Trophoblast cell (in vitro differentiated cells and primary cell): Measurements from ENCODE around the gene COL23A1.

Experiments used
- DNase-seq, 2 donors: peaks; one replicate each; pipeline ENCODE4 v3.0.0-alpha.2; 2016
- H2AFZ ChIP-seq: 2 replicates; pipeline ENCODE4 v1.6.1; 2013; ENCODE audit warnings: low read length, moderate library complexity, mild to moderate bottlenecking; ENCODE audit not compliant: insufficient read depth, poor library complexity
- H2AK5ac ChIP-seq: 2 replicates; pipeline ENCODE4 v1.6.1; 2013; ENCODE audit warnings: mild to moderate bottlenecking, low read length
- H2BK120ac ChIP-seq: 2 replicates; pipeline ENCODE4 v1.6.1; 2013; ENCODE audit warnings: low read length, mild to moderate bottlenecking, moderate library complexity; ENCODE audit not compliant: insufficient read depth, poor library complexity
- H2BK12ac ChIP-seq: 2 replicates; pipeline ENCODE4 v1.6.1; 2013; ENCODE audit warnings: mild to moderate bottlenecking, low read length, moderate library complexity
- H2BK5ac ChIP-seq: 2 replicates; pipeline ENCODE4 v1.6.1; 2013; ENCODE audit warnings: low read length, low read depth, moderate library complexity, mild to moderate bottlenecking; ENCODE audit not compliant: poor library complexity
- H3K14ac ChIP-seq: 2 replicates; pipeline ENCODE4 v1.6.1; 2013; ENCODE audit warnings: mild to moderate bottlenecking, low read length
- H3K18ac ChIP-seq: 2 replicates; pipeline ENCODE4 v1.6.1; 2013; ENCODE audit warnings: mild to moderate bottlenecking, low read length
- H3K23ac ChIP-seq: 2 replicates; pipeline ENCODE4 v1.6.1; 2013; ENCODE audit warnings: low read length
- H3K27ac ChIP-seq: 2 replicates; pipeline ENCODE4 v1.5.1; 2013; ENCODE audit warnings: low read depth, mild to moderate bottlenecking, inconsistent platforms, low read length, moderate library complexity
- H3K27me3 ChIP-seq: 2 replicates; pipeline ENCODE4 v1.6.1; 2013; ENCODE audit warnings: inconsistent platforms, mild to moderate bottlenecking, low read length, moderate library complexity; ENCODE audit not compliant: insufficient read depth
- H3K36me3 ChIP-seq, 2 experiments: 1 replicate in 1 of 2; 2 replicates in 1 of 2; pipeline ENCODE4 v1.6.1; 2013; ENCODE audit warnings: low read length in 2 of 2, mild to moderate bottlenecking in 2 of 2, moderate library complexity in 1 of 2; ENCODE audit not compliant: insufficient read depth in 2 of 2, control insufficient read depth in 1 of 2
- H3K4ac ChIP-seq: 2 replicates; pipeline ENCODE4 v1.6.1; 2013; ENCODE audit warnings: low read depth, mild to moderate bottlenecking, low read length, moderate library complexity
- H3K4me1 ChIP-seq, 2 experiments: 1 replicate in 1 of 2; 2 replicates in 1 of 2; pipeline ENCODE4 v1.6.1; 2013; ENCODE audit warnings: low read length in 2 of 2, mild to moderate bottlenecking in 2 of 2, moderate library complexity in 1 of 2; ENCODE audit not compliant: insufficient read depth in 2 of 2, control insufficient read depth in 1 of 2
- H3K4me2 ChIP-seq: 2 replicates; pipeline ENCODE4 v1.6.1; 2013; ENCODE audit warnings: inconsistent platforms, mild to moderate bottlenecking, low read length, moderate library complexity
- H3K4me3 ChIP-seq: 2 replicates; pipeline ENCODE4 v1.5.1; 2013; ENCODE audit warnings: mild to moderate bottlenecking, low read depth, low read length, inconsistent platforms
- H3K79me1 ChIP-seq: one replicate; pipeline ENCODE4 v1.6.1; 2013; ENCODE audit warnings: low read length
- H3K79me2 ChIP-seq: 2 replicates; pipeline ENCODE4 v1.6.1; 2013; ENCODE audit warnings: low read length, mild to moderate bottlenecking; ENCODE audit not compliant: control insufficient read depth, insufficient read depth, poor library complexity
- H3K9ac ChIP-seq: 2 replicates; pipeline ENCODE4 v1.6.1; 2013; ENCODE audit warnings: mild to moderate bottlenecking, low read length
- H3K9me3 ChIP-seq: 2 replicates; pipeline ENCODE4 v1.6.1; 2013; ENCODE audit warnings: low read depth, mild to moderate bottlenecking, control low read depth, inconsistent platforms, low read length; ENCODE audit not compliant: insufficient read depth
- H4K12ac ChIP-seq: 2 replicates; pipeline ENCODE4 v1.6.1; 2013; ENCODE audit warnings: low read depth, mild to moderate bottlenecking, low read length, moderate library complexity
- H4K8ac ChIP-seq: 2 replicates; pipeline ENCODE4 v1.6.1; 2013; ENCODE audit warnings: low read depth, mild to moderate bottlenecking, low read length, moderate library complexity
- H4K91ac ChIP-seq: one replicate; pipeline ENCODE4 v1.6.1; 2013; ENCODE audit warnings: low read depth, mild to moderate bottlenecking, low read length, moderate library complexity
- WGBS: extraction: QIAGEN DNeasy Blood & Tissue Kit; methylation state at CpG from one replicate; pipeline ENCODE4 v1.1.7; 2013; ENCODE audit warnings: missing lambda C conversion rate; ENCODE audit not compliant: insufficient read length, insufficient coverage; ENCODE audit errors: extremely low coverage; 5-methylcytosine and 5-hydroxymethylcytosine counted together

Gene COL23A1

DNA sequence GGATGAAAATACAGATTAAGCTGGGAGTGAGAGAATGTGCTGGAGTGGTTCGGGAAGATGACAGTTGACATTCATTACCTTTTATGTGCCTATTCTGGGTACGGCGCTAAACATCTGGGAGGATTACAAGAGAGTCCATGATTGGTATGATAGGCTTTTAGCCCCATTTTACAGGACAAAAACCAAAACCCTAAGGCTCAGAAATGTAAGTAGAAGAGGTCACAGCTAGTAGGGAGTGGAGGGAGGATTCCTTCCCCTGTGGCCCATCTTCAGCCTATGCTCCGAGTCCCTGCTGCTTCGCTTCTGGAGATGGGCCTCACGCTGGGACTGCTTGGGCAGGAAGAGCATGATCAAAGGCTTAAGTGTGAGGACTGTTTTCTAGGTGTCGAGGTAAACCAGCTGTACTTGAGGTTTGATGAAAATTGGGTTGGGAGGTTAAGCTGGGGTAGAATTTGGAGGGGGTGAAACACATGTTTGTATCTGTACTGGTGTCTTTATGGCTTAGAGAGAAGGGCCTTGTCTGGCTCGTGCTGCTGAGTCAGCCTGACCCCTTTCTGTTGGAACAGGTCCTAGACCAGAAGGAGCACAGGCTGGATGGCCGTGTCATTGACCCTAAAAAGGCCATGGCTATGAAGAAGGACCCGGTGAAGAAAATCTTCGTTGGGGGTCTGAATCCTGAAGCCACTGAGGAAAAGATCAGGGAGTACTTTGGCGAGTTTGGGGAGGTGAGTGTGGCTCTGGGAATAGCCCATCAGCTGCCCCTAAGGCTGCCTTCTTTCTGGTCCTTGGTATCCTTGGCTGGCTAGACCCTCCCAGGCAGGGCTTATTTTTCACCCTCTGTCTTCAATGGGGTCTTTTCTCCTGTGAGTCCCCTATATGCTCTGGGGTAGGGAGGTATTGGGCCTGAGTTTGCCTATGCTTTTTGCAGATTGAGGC, 383.8 kb downstream of the COL23A1 start:
- Histone ChIP-seq H3K9me3 (no peaks in the 10 kb centered on the region), H4K8ac (no peak overlapping the region), H4K91ac (no peak overlapping the region), H2BK120ac (no peak overlapping the region), H3K27me3 (peaks cover 3% of the 10 kb centered on the region), H2BK5ac (no peak overlapping the region), H2AFZ (no peak overlapping the region), H3K4me3 (peak overlapping the region; percentile 100), H3K18ac (no peak overlapping the region), H3K14ac (no peak overlapping the region), H3K27ac (no peak overlapping the region), H2AK5ac (no peak overlapping the region), H3K4me2 (peak overlapping the region; percentile 51), H3K79me1 (peaks cover 11% of the 10 kb centered on the region), H4K12ac (no peak overlapping the region), H3K23ac (no peak overlapping the region), H3K4ac (peak overlapping the region; percentile 90), H3K9ac (peak overlapping the region; percentile 18), H3K79me2 (peaks cover 26% of the 10 kb centered on the region), H3K4me1 (peaks cover 0 to 13% of the 10 kb centered on the region in 2 experiments), H3K36me3 (peaks cover 45 to 52% of the 10 kb centered on the region in 2 experiments), H2BK12ac (no peak overlapping the region)
- DNase-seq = no peak
- no CpG with 5 or more reads among the region's 12 CpGs for WGBS

DNA sequence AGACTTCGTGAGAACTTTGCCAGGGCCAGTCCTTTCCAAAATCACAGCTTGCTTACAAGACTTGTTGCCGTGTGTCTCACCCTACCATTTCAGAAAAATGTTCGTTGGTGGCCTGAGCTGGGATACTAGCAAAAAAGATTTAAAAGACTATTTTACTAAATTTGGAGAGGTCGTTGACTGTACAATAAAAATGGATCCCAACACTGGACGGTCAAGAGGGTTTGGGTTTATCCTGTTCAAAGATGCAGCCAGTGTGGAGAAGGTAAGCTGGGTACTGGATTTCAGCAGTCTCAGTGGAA, 384.5 kb downstream of the COL23A1 start:
- no peak overlapping the region for H2AFZ ChIP-seq
- H4K8ac ChIP-seq = no peak overlapping the region
- peaks cover 3% of the 10 kb centered on the region for H3K27me3 ChIP-seq
- no CpG with 5 or more reads among the region's 5 CpGs for whole genome bisulfite sequencing
- peaks cover 11% of the 10 kb centered on the region for H3K79me1 ChIP-seq
- no peak overlapping the region for H4K91ac ChIP-seq
- H3K36me3 ChIP-seq = peaks cover 39 to 47% of the 10 kb centered on the region in 2 experiments
- no peaks in the 10 kb centered on the region for H3K9me3 ChIP-seq
- H3K9ac ChIP-seq = peak overlapping the region; percentile 18
- no peak overlapping the region for H4K12ac ChIP-seq
- no peak for DNase-seq
- peak overlapping the region; percentile 51 for H3K4me2 ChIP-seq
- H3K27ac ChIP-seq = no peak overlapping the region
- H3K4me1 ChIP-seq = peaks cover 0 to 13% of the 10 kb centered on the region in 2 experiments
- peaks cover 26% of the 10 kb centered on the region for H3K79me2 ChIP-seq
- H2BK120ac ChIP-seq = no peak overlapping the region
- H3K4me3 ChIP-seq = peak overlapping the region; percentile 100
- no peak overlapping the region for H2BK12ac ChIP-seq
- H2BK5ac ChIP-seq = no peak overlapping the region
- H3K4ac ChIP-seq = peak overlapping the region; percentile 90
- H3K23ac ChIP-seq = no peak overlapping the region
- no peak overlapping the region for H2AK5ac ChIP-seq
- no peak overlapping the region for H3K14ac ChIP-seq
- no peak overlapping the region for H3K18ac ChIP-seq

DNA sequence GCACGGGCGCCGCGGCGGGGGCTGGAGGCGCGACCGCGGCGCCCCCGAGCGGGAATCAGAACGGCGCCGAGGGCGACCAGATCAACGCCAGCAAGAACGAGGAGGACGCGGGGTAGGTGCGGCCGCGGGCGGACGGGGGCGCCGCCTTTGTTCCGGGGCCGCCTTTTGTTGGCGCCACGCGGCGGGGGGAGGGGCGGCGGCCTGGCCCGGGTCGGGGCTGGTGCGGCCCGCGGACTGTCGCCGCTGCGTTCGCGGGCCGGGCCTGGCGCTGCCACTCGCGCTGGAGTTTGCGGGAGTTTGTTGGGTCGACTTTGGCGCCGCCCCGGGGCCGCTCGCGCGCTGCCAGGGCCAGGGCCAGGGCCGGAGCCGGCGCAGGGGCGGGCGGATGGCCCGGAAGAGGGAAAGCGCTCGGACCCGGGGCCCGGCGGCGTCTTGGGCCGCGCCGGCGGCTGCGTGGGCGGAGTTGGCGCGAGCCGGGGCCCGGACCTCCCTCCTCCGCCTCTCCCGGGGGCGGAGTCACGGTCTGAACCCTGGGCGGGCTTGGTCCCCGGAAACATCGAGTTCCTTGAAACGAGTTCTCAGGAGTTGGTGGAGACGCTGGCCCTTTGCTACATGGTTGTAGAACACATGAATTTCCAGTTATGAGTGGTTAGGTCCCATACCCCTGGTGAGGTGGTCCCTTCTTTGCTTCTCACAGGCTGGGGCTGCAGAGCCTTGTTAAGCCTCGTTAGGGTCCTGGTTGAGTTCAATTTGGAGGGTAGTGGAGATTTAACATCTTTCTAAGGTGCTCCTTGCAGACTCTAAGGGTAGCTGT, 385.1 kb downstream of the COL23A1 start:
- Histone ChIP-seq H3K4me3 (peak overlapping the region; percentile 100), H3K23ac (no peak overlapping the region), H3K9ac (peak overlapping the region; percentile 100), H3K18ac (peak overlapping the region; percentile 80), H4K12ac (peak overlapping the region; percentile 92), H2AFZ (peak overlapping the region; percentile 74), H2BK5ac (peak overlapping the region; percentile 89), H3K4ac (peak overlapping the region; percentile 94), H3K9me3 (no peaks in the 10 kb centered on the region), H3K4me2 (peak overlapping the region; percentile 55), H4K8ac (peak overlapping the region; percentile 93), H4K91ac (peak overlapping the region; percentile 88), H3K79me1 (peaks cover 11% of the 10 kb centered on the region), H2BK120ac (peak overlapping the region; percentile 72), H3K36me3 (peaks cover 34 to 41% of the 10 kb centered on the region in 2 experiments), H2BK12ac (no peak overlapping the region), H2AK5ac (peak overlapping the region; percentile 95), H3K4me1 (peaks cover 0 to 13% of the 10 kb centered on the region in 2 experiments), H3K27ac (peak overlapping the region; percentile 78), H3K27me3 (peaks cover 3% of the 10 kb centered on the region), H3K79me2 (peaks cover 26% of the 10 kb centered on the region), H3K14ac (peak overlapping the region; percentile 97)
- peak in 1 of 2 donors; percentile 70 for DNase-seq
- no CpG with 5 or more reads among the region's 90 CpGs for WGBS

DNA sequence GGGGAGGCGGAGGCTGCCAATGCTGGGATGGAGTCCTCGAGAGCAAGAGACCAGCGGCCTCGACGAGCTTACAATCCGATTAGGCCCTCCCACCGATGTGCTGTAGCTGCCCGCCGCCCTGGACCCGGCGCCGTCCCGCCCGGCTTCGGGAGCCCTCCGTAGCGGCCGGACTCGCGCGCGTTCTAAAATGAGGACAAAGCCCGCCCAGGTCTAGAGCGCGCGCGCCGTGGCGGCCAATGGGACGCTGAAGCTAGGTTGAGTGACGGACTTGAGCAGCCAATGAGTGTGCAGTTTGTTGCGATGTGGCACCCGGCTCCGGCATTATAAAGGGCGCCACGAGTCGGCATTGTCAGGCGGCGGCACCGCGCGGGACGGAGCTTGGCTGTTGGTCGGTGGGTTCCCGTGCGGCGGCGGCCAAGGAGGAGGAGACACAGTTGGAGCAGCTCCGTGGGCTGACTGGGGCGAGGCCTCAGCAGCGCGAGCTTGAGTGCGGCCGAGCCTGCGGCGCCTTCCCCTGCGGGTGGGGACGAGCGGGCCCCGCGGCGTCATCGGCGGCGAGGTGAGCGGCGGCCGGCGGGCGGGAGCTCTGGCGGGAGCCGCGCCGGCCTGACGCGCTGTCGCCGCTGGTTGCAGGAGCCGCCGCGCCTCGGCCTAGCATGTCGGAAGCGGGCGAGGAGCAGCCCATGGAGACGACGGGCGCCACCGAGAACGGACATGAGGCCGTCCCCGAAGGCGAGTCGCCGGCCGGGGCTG, 385.8 kb downstream of the COL23A1 start, which contains the start of gene HNRNPAB:
HNRNPAB (plus strand) TSS at position 352 of the 753 bp plus-strand sequence; CDS start at position 657, 305 bp downstream.
- Histone ChIP-seq H2AK5ac (peak within 1 kb of the TSS; percentile 95), H4K8ac (peak within 1 kb of the TSS; percentile 93), H3K9ac (peak within 1 kb of the TSS; percentile 100), H2BK120ac (peak within 1 kb of the TSS; percentile 72), H2BK12ac (no peak within 1 kb of the TSS), H4K91ac (peak within 1 kb of the TSS; percentile 88), H3K79me1 (peaks cover 11% of the 10 kb centered on the region), H3K27ac (peak within 1 kb of the TSS; percentile 78), H3K4ac (peak within 1 kb of the TSS; percentile 94), H2AFZ (peak within 1 kb of the TSS; percentile 92), H3K4me1 (peaks cover 0 to 13% of the 10 kb centered on the region in 2 experiments), H3K23ac (no peak within 1 kb of the TSS), H3K79me2 (peaks cover 26% of the 10 kb centered on the region), H3K4me2 (peak within 1 kb of the TSS; percentile 96), H3K27me3 (peaks cover 3% of the 10 kb centered on the region), H3K14ac (peak within 1 kb of the TSS; percentile 97), H3K36me3 (peaks cover 26 to 33% of the 10 kb centered on the region in 2 experiments), H4K12ac (peak within 1 kb of the TSS; percentile 92), H3K4me3 (peak within 1 kb of the TSS; percentile 100), H2BK5ac (peak within 1 kb of the TSS; percentile 89), H3K9me3 (no peaks in the 10 kb centered on the region), H3K18ac (peak within 1 kb of the TSS; percentile 80)
- WGBS = no CpG with 5 or more reads among the region's 96 CpGs
- peak; percentile 96 to 99 for DNase-seq
